Keratinocyte (primary cell): ENCODE results near the gene MSMP. TPM values are rescaled to one million over a fixed set of nuclear protein-coding genes. Genes with fewer than 3 reads are reported as not detected.

Experiments
- DNase-seq: peaks from one replicate; pipeline ENCODE4 v3.0.0-alpha.2; 2011; ENCODE audit warnings: low read depth, missing footprints, low spot score
- FAIRE-seq: peaks from 2 replicates; lab custom pipeline; 2011; peaks lifted over from hg19 to GRCh38; lab: Jason Lieb, UNC
- H2AFZ ChIP-seq: 2 replicates; pipeline ENCODE4 v1.6.0; 2012; ENCODE audit warnings: low read length, control low read depth, inconsistent platforms; ENCODE audit not compliant: control insufficient read depth
- H3K27ac ChIP-seq: 2 replicates; pipeline ENCODE4 v1.5.1; 2011; ENCODE audit warnings: low read length; ENCODE audit not compliant: control insufficient read depth, insufficient read depth
- H3K27me3 ChIP-seq: 3 replicates; pipeline ENCODE4 v1.6.0; 2011; ENCODE audit warnings: low read length; ENCODE audit not compliant: control insufficient read depth, insufficient read depth; ENCODE audit errors: extremely low read depth
- H3K36me3 ChIP-seq, 2 experiments: 2 replicates in 1 of 2; 3 replicates in 1 of 2; pipeline ENCODE4 v1.5.1; 2011; ENCODE audit warnings: low read length in 2 of 2, mild to moderate bottlenecking in 1 of 2; ENCODE audit not compliant: control insufficient read depth in 2 of 2, insufficient read depth in 2 of 2; ENCODE audit errors: extremely low read depth in 1 of 2
- H3K4me1 ChIP-seq: 3 replicates; pipeline ENCODE4 v1.5.1; 2011; ENCODE audit warnings: low read length; ENCODE audit not compliant: control insufficient read depth, insufficient read depth; ENCODE audit errors: extremely low read depth
- H3K4me2 ChIP-seq: 3 replicates; pipeline ENCODE4 v1.6.0; 2011; ENCODE audit warnings: low read depth, low read length; ENCODE audit not compliant: control insufficient read depth, insufficient read depth; ENCODE audit errors: extremely low read depth
- H3K4me3 ChIP-seq, 3 experiments: fragments of 200-600 bp in 1 of 3; sonication (generic) in 1 of 3; 2 replicates in 2 of 3; 3 replicates in 1 of 3; pipeline ENCODE4 v1.5.1; 2011 to 2016; ENCODE audit warnings: low read length in 3 of 3, mild to moderate bottlenecking in 3 of 3, control low read depth in 2 of 3, inconsistent platforms in 1 of 3, low read depth in 1 of 3, mixed read lengths in 1 of 3, mixed run types in 1 of 3, moderate library complexity in 1 of 3; ENCODE audit not compliant: control insufficient read depth in 2 of 3, insufficient read depth in 2 of 3; ENCODE audit errors: extremely low read depth in 1 of 3
- H3K79me2 ChIP-seq: 2 replicates; pipeline ENCODE4 v1.6.0; 2012; ENCODE audit warnings: low read length; ENCODE audit not compliant: control insufficient read depth, insufficient read depth
- H3K9ac ChIP-seq: 3 replicates; pipeline ENCODE4 v1.6.0; 2011; ENCODE audit warnings: low read length; ENCODE audit not compliant: control insufficient read depth, insufficient read depth; ENCODE audit errors: extremely low read depth
- H3K9me1 ChIP-seq: 3 replicates; pipeline ENCODE4 v1.6.0; 2011; ENCODE audit warnings: low read length; ENCODE audit not compliant: control insufficient read depth, insufficient read depth; ENCODE audit errors: extremely low read depth
- H3K9me3 ChIP-seq: 2 replicates; pipeline ENCODE4 v1.5.1; 2012; ENCODE audit warnings: low read depth, low read length; ENCODE audit not compliant: control insufficient read depth
- H4K20me1 ChIP-seq: 3 replicates; pipeline ENCODE4 v1.6.0; 2011; ENCODE audit warnings: low read length; ENCODE audit not compliant: control insufficient read depth, insufficient read depth; ENCODE audit errors: extremely low read depth
- CTCF ChIP-seq, 3 experiments: IDR thresholded peaks in 1 of 3; conservative IDR thresholded peaks in 1 of 3; optimal IDR thresholded peaks in 1 of 3; 2 replicates in 2 of 3; 3 replicates in 1 of 3; pipeline versions ENCODE3 to v1.5.1; 2011; ENCODE audit warnings: low read length in 3 of 3, mild to moderate bottlenecking in 3 of 3, moderate library complexity in 2 of 3, control low read depth in 1 of 3, inconsistent platforms in 1 of 3; ENCODE audit not compliant: insufficient read depth in 2 of 3; ENCODE audit errors: extremely low read depth in 1 of 3
- EZH2 ChIP-seq: IDR thresholded peaks from one replicate; pipeline ENCODE4 v1.6.1; 2012; ENCODE audit warnings: inconsistent platforms, mild to moderate bottlenecking, low read length, moderate library complexity
- dilution Hi-C: fragments of 300-500 bp; cut with MboI; formaldehyde crosslinking; loops from one replicate; pipeline ENCODE4 v1.7.0; 2020; ENCODE audit warnings: low sequenced_read_pairs; ENCODE audit not compliant: extremely low pct_ligation_motif_present
- polyA plus RNA-seq, 5 experiments: library from polyadenylated mRNA; depleted of rRNA in 3 of 5; stranded (reverse) in 3 of 5; stranded (forward) in 1 of 5; unstranded in 1 of 5; fragments of >200 nt; gene quantifications; 1 replicate in 1 of 5; 2 replicates in 3 of 5; 3 replicates in 1 of 5; pipeline versions ENCODE4 v1.2.1 to v1.2.3, GENCODE V29; 2011 to 2012; ENCODE audit warnings: missing spikeins in 2 of 5, low read depth in 1 of 5, low replicate concordance in 1 of 5

The MSMP gene
- polyA plus RNA-seq, 1 donor (not counting 4 experiments of a cell fraction or from before 2014, with no cell fraction given), result not detected

- no peaks in the 10 kb centered on the region for H4K20me1 ChIP-seq
- no peak overlapping the region for H3K4me2 ChIP-seq
- TF ChIP-seq CTCF (optimal IDR thresholded peaks at IDR 0.05 in 1 of 3, IDR thresholded peaks at IDR 0.05 in 1 of 3, conservative IDR thresholded peaks at IDR 0.05 in 1 of 3; ENCODE audit: extremely low read depth in 1 of 3, insufficient read depth in 2 of 3, low read length in 3 of 3), result no peak
- TF ChIP-seq EZH2, result no peak
- peaks cover 2% of the 10 kb centered on the region for H3K79me2 ChIP-seq
- H3K4me3 ChIP-seq, result no peak overlapping the region
- H3K36me3 ChIP-seq, result peaks cover 46 to 62% of the 10 kb centered on the region in 2 experiments
- H3K9me1 ChIP-seq, result no peaks in the 10 kb centered on the region
- H3K9me3 ChIP-seq, result no peaks in the 10 kb centered on the region
- H3K27ac ChIP-seq, result no peak overlapping the region
- no peak overlapping the region for H2AFZ ChIP-seq
- FAIRE-seq (no peak), DNase-seq (no peak)
- dilution Hi-C loops, result no loop called here
- H3K4me1 ChIP-seq, result peaks cover 4% of the 10 kb centered on the region
- H3K27me3 ChIP-seq, result no peaks in the 10 kb centered on the region
- H3K9ac ChIP-seq, result no peak overlapping the region
These were observed 15.2 kb downstream of the MSMP start for GRCh38 chr9:35738924-35739323.

GRCh38 chr9:35738186-35738585 is 15.9 kb downstream of the MSMP start:
- Histone ChIP-seq H3K4me3 (no peak overlapping the region), H3K9me3 (no peaks in the 10 kb centered on the region), H3K36me3 (peaks cover 46 to 57% of the 10 kb centered on the region in 2 experiments), H3K9me1 (no peaks in the 10 kb centered on the region), H3K27ac (no peak overlapping the region), H3K4me2 (no peak overlapping the region), H3K4me1 (peaks cover 11% of the 10 kb centered on the region), H3K9ac (no peak overlapping the region), H2AFZ (no peak overlapping the region), H4K20me1 (no peaks in the 10 kb centered on the region), H3K79me2 (peaks cover 2% of the 10 kb centered on the region), H3K27me3 (no peaks in the 10 kb centered on the region)
- no peak for TF ChIP-seq CTCF (optimal IDR thresholded peaks at IDR 0.05 in 1 of 3, IDR thresholded peaks at IDR 0.05 in 1 of 3, conservative IDR thresholded peaks at IDR 0.05 in 1 of 3; ENCODE audit: extremely low read depth in 1 of 3, insufficient read depth in 2 of 3, low read length in 3 of 3)
- no peak for TF ChIP-seq EZH2
- DNase-seq, result no peak
- dilution Hi-C loops, result no loop called here
- FAIRE-seq, result no peak
